ENCODE data around the gene THRAP3.
"Not testable (repeated sequence)": the region's sequence is repeated elsewhere in the genome, so short reads cannot be mapped to it uniquely, and the experiment has no call there.

Gene THRAP3

DNA sequence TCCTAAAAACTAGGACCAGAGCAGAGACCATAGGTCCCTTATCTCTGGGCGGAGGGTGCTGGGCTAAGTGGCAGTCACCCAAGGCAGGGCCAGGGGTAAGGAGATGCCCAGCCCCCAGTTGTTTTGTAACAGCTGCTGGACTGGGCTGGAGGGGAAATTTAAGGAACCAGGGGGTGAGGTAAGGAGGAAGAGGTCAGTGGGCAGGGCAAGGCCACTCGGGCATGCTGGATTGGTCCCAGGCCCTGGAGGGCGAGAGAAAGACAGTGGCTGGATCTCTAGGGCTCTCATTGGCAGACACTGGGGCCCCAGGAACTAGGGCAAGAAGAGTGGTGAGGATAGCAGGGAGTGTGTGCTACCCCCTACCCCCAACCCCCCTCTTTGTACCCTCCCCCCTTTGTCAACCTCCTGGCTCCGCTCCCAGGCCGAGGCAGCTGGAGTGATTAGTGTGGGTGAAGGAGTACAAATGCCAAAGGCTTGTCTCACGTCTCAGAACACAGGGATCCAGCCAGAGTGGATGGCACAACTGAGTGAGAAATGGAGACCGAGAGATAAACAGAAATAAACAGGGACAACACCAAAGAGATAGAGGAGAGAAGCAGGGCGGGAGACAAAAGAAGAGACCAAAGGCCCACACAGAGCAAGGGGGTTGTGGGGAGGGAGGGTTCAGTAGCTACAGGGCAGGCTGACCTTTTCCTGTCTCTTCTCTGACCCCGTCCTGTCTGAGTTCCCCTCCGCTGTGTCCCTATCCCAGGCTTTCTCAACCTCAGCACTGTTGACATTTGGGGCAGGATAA lies 20.5 kb upstream of the THRAP3 start:
- in situ Hi-C loops (cut with MboI; ENCODE audit: low pct_unique_long_range_greater_than_20kb, low sequenced_read_pairs), result no loop called here

DNA sequence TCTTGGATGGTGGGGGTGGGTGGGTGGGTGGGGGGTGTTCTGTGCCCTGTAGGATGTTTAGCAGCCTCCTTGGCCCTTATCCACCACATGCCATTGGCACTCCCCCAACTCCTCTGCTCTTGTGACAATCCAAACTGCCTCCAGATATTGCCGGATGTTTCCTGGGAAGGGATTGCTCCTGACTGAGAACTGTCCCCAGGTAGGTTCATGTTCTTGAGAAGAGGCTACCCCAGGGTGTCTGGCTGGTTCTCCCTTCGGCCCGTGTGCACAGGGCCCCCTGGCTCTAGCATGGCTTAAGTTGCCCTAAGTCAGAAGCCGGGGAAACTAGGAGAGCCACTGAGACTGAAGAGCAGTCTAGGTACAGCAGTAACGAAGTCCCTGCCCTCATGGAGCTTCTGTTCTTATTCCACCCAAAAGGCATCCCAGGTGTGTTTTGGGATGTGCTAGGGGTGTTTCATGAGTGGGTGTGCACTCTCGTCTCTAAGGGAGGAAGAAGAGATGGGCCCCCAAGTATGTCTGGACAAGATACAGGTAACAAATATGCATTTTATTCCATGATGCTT lies 19.8 kb upstream of the THRAP3 start:
- in situ Hi-C loops (cut with MboI; ENCODE audit: low pct_unique_long_range_greater_than_20kb, low sequenced_read_pairs), result no loop called here
- no peak for DNase-seq

More for the DNA sequence above, 20.5 kb upstream of the THRAP3 start:
- no peak for DNase-seq

- DNase-seq, result no peak
- in situ Hi-C loops (cut with MboI; ENCODE audit: low pct_unique_long_range_greater_than_20kb, low sequenced_read_pairs), result no loop called here
Observed at GRCh38 chr1:36206323-36206858, 17.9 kb upstream of the THRAP3 start.

- no peak for DNase-seq
- in situ Hi-C loops (cut with MboI; ENCODE audit: low pct_unique_long_range_greater_than_20kb, low sequenced_read_pairs), result no loop called here
Observed at GRCh38 chr1:36207339-36207738, 16.9 kb upstream of the THRAP3 start.

DNA sequence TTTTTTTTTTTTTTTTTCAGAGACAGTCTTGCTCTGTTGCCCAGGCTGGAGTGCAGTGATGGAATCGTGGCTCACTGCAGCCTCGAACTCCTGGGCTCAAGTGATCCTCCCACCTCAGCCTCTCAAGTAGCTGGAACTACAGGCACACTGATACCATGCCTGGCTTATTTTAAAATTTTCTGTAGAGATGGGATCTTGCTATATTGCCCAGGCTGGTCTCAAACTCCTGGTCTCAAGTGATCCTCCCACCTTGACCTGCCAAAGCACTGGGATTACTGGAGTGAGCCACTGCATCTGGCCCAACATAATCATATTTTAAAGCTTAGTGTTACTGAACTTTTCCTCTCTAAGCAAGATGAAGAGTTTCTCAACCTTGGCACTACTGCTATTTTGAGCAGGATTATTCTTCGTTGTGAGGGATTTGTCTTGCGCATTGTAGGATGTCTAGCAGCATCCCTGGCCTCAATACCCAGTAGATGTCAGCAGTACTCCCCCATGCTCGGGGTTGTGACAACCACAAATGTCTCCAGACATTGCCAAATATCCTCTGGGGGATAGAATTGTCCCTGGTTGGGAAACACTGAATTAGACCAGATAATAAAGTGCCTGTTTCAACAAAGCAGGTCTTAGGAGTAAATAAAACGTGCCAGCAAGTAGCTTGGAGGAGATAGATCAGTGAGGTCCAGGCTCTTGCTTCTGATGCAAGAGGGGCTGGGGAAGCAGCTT lies 15.1 kb upstream of the THRAP3 start:
- in situ Hi-C loops (cut with MboI; ENCODE audit: low pct_unique_long_range_greater_than_20kb, low sequenced_read_pairs), result no loop called here
- DNase-seq, result peak; percentile 25

DNA sequence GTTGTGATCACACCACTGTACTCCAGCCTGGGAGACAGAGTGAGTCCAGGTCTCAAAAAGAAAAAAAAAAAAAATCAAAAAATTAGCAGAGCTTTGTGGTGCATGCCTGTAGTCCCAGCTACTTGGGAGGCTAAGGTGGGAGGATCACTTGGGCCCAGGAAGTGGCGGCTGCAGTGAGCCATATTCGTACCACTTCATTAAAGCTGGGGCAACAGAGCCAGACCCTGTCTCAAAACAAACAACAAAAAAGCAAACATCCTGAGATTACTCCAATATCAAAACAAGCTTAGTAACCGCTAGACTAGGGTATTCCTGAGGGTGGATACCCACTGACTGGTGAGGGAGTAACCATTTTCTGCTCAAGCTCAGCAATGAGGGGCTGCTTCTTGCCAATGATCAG lies 12.9 kb upstream of the THRAP3 start:
- in situ Hi-C loops (cut with MboI; ENCODE audit: low pct_unique_long_range_greater_than_20kb, low sequenced_read_pairs), result no loop called here
- DNase-seq, result no peak

- no peak for DNase-seq
- in situ Hi-C loops (cut with MboI; ENCODE audit: low pct_unique_long_range_greater_than_20kb, low sequenced_read_pairs), result no loop called here
Observed at GRCh38 chr1:36211841-36212240, 12.4 kb upstream of the THRAP3 start.

DNA sequence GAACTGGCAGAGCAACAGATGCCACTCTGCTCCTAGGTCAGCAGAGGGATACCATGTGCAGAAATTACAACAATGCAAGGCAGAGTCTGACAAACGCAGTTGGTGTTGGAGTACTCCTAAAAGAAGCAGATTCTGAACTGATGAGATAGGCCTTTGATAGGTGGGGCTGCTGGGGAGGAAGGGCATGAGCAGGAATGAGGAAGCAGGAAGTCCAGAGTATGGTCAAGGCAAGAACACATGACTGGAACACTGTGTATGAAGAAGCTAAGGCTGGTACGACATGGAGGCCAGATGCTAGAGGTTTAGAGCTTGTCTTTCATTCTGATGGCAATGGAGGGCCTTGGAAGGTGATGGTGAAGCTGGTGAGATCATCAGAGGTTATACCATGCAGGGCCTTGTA lies 11.5 kb upstream of the THRAP3 start:
- in situ Hi-C loops (cut with MboI; ENCODE audit: low pct_unique_long_range_greater_than_20kb, low sequenced_read_pairs), result no loop called here
- DNase-seq, result no peak

GRCh38 chr1:36217670-36218069 lies 6.6 kb upstream of the THRAP3 start:
- in situ Hi-C loops (cut with MboI; ENCODE audit: low pct_unique_long_range_greater_than_20kb, low sequenced_read_pairs), result no loop called here
- no peak for DNase-seq

DNA sequence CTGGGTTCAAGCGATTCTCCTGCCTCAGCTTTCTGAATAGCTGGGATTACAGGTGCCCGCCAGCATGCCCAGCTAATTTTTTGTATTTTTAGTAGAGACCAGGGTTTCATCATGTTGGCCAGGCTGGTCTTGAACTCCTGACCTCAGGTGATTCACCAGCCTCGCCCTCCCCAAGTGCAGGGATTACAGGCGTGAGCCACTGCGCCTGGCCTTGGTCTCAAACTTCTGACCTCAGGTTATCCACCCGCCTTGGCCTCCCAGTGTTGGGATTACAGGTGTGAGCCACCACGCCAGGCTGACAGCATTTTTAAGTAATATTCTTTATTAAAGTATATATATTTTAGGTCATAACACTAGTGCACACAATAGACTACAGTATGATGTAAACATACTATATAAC lies 2.3 kb upstream of the THRAP3 start:
- DNase-seq; in situ Hi-C loops (cut with MboI; ENCODE audit: low pct_unique_long_range_greater_than_20kb, low sequenced_read_pairs): not testable (repeated sequence)

DNA sequence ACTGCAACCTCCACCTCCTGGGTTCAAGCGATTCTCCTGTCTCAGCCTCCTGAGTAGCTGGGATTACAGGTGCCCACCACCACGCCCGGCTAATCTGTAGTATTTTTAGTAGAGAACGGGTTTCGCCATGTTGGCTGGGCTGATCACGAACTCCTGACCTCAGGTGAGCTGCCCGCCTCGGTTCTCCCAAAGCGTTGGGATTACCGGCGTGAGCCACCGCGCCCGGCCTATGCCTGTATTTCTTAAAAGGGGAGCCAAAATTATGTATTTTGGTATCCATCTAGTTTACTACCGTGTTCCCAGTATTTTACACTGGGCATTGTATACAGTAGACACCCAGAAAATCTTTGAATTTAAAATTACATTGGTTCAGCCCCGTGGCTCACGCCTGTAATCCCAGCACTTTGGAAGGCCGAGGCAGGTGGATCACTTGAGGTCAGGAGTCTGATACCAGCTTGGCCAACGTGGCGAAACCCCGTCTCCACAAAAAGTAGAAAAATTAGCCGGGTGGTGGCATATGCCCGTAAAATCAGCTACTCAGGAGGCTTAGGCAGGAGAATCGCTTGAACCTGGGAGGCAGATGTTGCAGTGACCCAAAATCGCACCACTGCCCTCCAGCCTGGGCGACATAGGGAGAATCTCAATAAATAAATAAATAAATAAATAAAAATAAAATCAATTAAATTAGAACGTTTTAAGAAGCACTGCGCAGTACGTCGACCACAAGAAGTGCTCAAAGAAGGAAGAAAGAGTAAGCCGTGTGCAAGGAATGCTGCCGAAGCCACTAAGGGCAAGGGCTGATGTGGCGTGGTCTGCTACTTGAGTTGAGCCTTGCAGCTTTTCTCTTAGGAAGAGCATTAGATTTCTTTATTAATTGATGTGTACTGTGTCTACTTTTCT lies 1.5 kb upstream of the THRAP3 start:
- in situ Hi-C loops (cut with MboI; ENCODE audit: low pct_unique_long_range_greater_than_20kb, low sequenced_read_pairs), result no loop called here
- DNase-seq, result no peak

GRCh38 chr1:36223381-36223995 lies 755 bp upstream of the THRAP3 start:
- peak; percentile 61 for DNase-seq

GRCh38 chr1:36224537-36225282 lies 467 bp downstream of the THRAP3 start:
- DNase-seq, result peak; percentile 87
- in situ Hi-C loops (cut with MboI; ENCODE audit: low pct_unique_long_range_greater_than_20kb, low sequenced_read_pairs), result no loop called here

More at GRCh38 chr1:36223381-36223995, 755 bp upstream of the THRAP3 start:
- in situ Hi-C loops (cut with MboI; ENCODE audit: low pct_unique_long_range_greater_than_20kb, low sequenced_read_pairs), result no loop called here

GRCh38 chr1:36225283-36225899 lies 1.1 kb downstream of the THRAP3 start:
- no peak for DNase-seq
- in situ Hi-C loops (cut with MboI; ENCODE audit: low pct_unique_long_range_greater_than_20kb, low sequenced_read_pairs), result no loop called here

GRCh38 chr1:36230279-36230678 lies 6.0 kb downstream of the THRAP3 start:
- DNase-seq; in situ Hi-C loops (cut with MboI; ENCODE audit: low pct_unique_long_range_greater_than_20kb, low sequenced_read_pairs): not testable (repeated sequence)

GRCh38 chr1:36231191-36231590 lies 6.9 kb downstream of the THRAP3 start:
- in situ Hi-C loops (cut with MboI; ENCODE audit: low pct_unique_long_range_greater_than_20kb, low sequenced_read_pairs), result no loop called here
- no peak for DNase-seq

DNA sequence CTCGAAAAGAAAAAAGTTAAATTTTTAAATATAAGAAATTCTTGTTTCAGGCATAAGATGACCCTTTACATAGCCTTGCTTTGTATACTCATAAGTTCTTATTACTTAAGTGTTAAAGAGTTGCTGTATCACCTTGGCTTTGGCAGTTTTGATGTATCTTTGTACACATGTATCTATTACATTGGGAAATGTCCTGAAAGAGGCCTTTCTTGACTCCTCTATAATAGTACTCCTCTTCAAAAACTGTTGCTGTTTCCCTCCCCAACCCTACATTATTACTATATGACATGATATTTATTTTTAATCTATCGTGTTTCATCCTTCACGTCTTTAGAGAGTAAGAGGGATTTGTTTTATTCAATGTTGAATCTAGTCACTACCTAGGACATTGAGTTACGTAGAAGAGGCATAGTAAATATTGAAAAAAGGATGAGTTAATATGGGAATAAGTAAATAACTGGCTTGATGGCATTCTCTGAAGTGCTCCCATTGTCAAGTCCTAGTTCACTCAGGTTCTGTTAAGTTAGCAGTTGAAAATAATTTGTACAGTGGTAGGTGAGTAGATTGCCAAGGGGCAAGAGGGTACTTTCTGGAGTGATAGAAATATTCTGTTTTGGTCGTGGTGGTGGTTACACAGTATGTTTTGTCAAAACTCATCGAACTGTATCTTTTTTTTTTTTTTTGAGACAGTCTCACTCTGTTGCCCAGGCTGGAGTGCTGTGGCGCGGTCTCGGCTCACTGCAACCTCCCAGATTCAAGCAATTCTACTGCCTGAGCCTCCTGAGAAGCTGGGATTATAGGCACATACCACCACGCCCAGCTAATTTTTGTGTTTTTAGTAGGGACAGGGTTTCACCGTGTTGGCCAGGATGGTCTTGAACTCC lies 8.2 kb downstream of the THRAP3 start:
- no peak for DNase-seq
- in situ Hi-C loops (cut with MboI; ENCODE audit: low pct_unique_long_range_greater_than_20kb, low sequenced_read_pairs), result no loop called here
